Endothelial cell of umbilical vein (primary cell): ENCODE data around the gene VGLL3. TPM values are rescaled to one million over a fixed set of nuclear protein-coding genes. Genes with fewer than 3 reads are reported as not detected.

Source experiments
- BruUV-seq: library from RNA; stranded (reverse); fragments of 400-500 nt; replicated peaks from 2 replicates; lab custom pipeline; 2021; lab: Mats Ljungman, UMichigan
- CTCF ChIA-PET: fragments of 300-600, 350-600 bp; sonication (Branson Sonifier 250); formaldehyde crosslinking; loops from one replicate; lab custom pipeline; 2021; ENCODE audit warnings: antibody characterized with exemption, inconsistent platforms; lab: Charles Lee
- POLR2A ChIA-PET: fragments of 300-600, 350-600 bp; sonication (Branson Sonifier 250); formaldehyde crosslinking; loops from one replicate; lab custom pipeline; 2021; ENCODE audit warnings: antibody characterized with exemption, inconsistent platforms; lab: Charles Lee
- DNase-seq: peaks from one replicate; pipeline ENCODE4 v3.0.0-alpha.2; 2011; ENCODE audit warnings: low read depth, low spot score
- FAIRE-seq: peaks from 2 replicates; lab custom pipeline; 2011; peaks lifted over from hg19 to GRCh38; lab: Jason Lieb, UNC
- H2AFZ ChIP-seq: 2 replicates; pipeline ENCODE4 v1.6.0; 2012; ENCODE audit warnings: low read depth, low read length, control low read depth, inconsistent platforms
- H3K27ac ChIP-seq: 2 replicates; pipeline ENCODE4 v1.5.1; 2011; ENCODE audit warnings: low read depth, mild to moderate bottlenecking, control low read depth, low read length, moderate library complexity; ENCODE audit not compliant: insufficient read depth
- H3K27me3 ChIP-seq, 2 experiments: 2 replicates each; pipeline versions ENCODE4 v1.6.0 to v1.6.1; 2011; ENCODE audit warnings: low read length in 2 of 2, mixed read lengths in 1 of 2; ENCODE audit not compliant: control insufficient read depth in 2 of 2, insufficient read depth in 2 of 2
- H3K36me3 ChIP-seq, 2 experiments: 2 replicates in 1 of 2; 3 replicates in 1 of 2; pipeline ENCODE4 v1.5.1; 2011; ENCODE audit warnings: low read length in 2 of 2, mild to moderate bottlenecking in 1 of 2, moderate library complexity in 1 of 2; ENCODE audit not compliant: control insufficient read depth in 2 of 2, insufficient read depth in 2 of 2; ENCODE audit errors: extremely low read depth in 1 of 2
- H3K4me1 ChIP-seq: 3 replicates; pipeline ENCODE4 v1.5.1; 2011; ENCODE audit warnings: mild to moderate bottlenecking, low read length; ENCODE audit not compliant: control insufficient read depth, insufficient read depth; ENCODE audit errors: extremely low read depth
- H3K4me2 ChIP-seq: 2 replicates; pipeline ENCODE4 v1.6.1; 2011; ENCODE audit warnings: low read length, control low read depth, mixed read lengths; ENCODE audit not compliant: insufficient read depth
- H3K4me3 ChIP-seq, 3 experiments: fragments of 200-600 bp in 1 of 3; sonication (generic), shearing (Covaris generic) in 1 of 3; replicated peaks in 1 of 3; 2 replicates each; pipeline ENCODE4 v1.5.1; 2011 to 2016; ENCODE audit warnings: control low read depth in 3 of 3, low read length in 3 of 3, mild to moderate bottlenecking in 2 of 3, inconsistent platforms in 1 of 3, low read depth in 1 of 3, moderate library complexity in 1 of 3; ENCODE audit not compliant: insufficient read depth in 1 of 3
- H3K79me2 ChIP-seq: 2 replicates; pipeline ENCODE4 v1.6.0; 2012; ENCODE audit warnings: low read length, inconsistent platforms; ENCODE audit not compliant: control insufficient read depth, insufficient read depth
- H3K9ac ChIP-seq: replicated peaks from 2 replicates; pipeline ENCODE3; 2011; ENCODE audit warnings: low read length, control low read depth; ENCODE audit not compliant: insufficient read depth; ENCODE audit errors: extremely low read depth
- H3K9me1 ChIP-seq: replicated peaks from 3 replicates; pipeline ENCODE4 v1.6.0; 2011; ENCODE audit warnings: mild to moderate bottlenecking, low read length; ENCODE audit not compliant: control insufficient read depth, insufficient read depth; ENCODE audit errors: extremely low read depth
- H3K9me3 ChIP-seq: replicated peaks from 2 replicates; pipeline ENCODE4 v1.5.1; 2012; ENCODE audit warnings: low read length, inconsistent platforms; ENCODE audit not compliant: control insufficient read depth, insufficient read depth
- H4K20me1 ChIP-seq: replicated peaks from 2 replicates; pipeline ENCODE3; 2011; ENCODE audit warnings: mild to moderate bottlenecking, low read length; ENCODE audit not compliant: control insufficient read depth, insufficient read depth; ENCODE audit errors: extremely low read depth
- CTCF ChIP-seq, 2 donors: IDR thresholded peaks; 1 replicate in 1 of 2; 2 replicates in 1 of 2; pipeline ENCODE4 v1.5.1; 2011; ENCODE audit warnings: low read length in 2 of 2, mild to moderate bottlenecking in 2 of 2, moderate library complexity in 2 of 2, control low read depth in 1 of 2, inconsistent platforms in 1 of 2, low read depth in 1 of 2; ENCODE audit not compliant: insufficient read depth in 1 of 2; ENCODE audit errors: extremely low read depth in 1 of 2
- EZH2 ChIP-seq: IDR thresholded peaks from 2 replicates; pipeline ENCODE4 v1.6.1; 2012; ENCODE audit warnings: borderline replicate concordance, low read depth, mild to moderate bottlenecking, moderate library complexity, low read length, inconsistent platforms; ENCODE audit not compliant: severe bottlenecking
- FOS ChIP-seq: IDR thresholded peaks from 2 replicates; pipeline ENCODE4 v1.6.1; 2011; ENCODE audit warnings: mild to moderate bottlenecking, low read length, moderate library complexity, borderline replicate concordance; ENCODE audit not compliant: insufficient read depth
- JUN ChIP-seq: IDR thresholded peaks from 2 replicates; pipeline ENCODE4 v1.6.1; 2011; ENCODE audit warnings: borderline replicate concordance, low read depth; ENCODE audit not compliant: insufficient read length, insufficient read depth
- MYC ChIP-seq: IDR thresholded peaks from one replicate; pipeline ENCODE4 v1.6.1; 2011; ENCODE audit warnings: mild to moderate bottlenecking, low read depth, low read length
- POLR2AphosphoS5 ChIP-seq: IDR thresholded peaks from 2 replicates; pipeline ENCODE4 v1.6.1; 2012; ENCODE audit warnings: low read depth, mild to moderate bottlenecking, control low read depth, low read length, moderate library complexity; ENCODE audit not compliant: insufficient read depth
- dilution Hi-C: fragments of 300-500 bp; cut with MboI; formaldehyde crosslinking; loops from one replicate; pipeline ENCODE4 v1.15.0; 2019; ENCODE audit warnings: low sequenced_read_pairs; ENCODE audit not compliant: extremely low pct_ligation_motif_present
- intact Hi-C: fragments of 100-400 bp; cut with micrococcal nuclease; formaldehyde crosslinking; loops from one replicate; pipeline ENCODE4 v1.10.0; 2022
- polyA plus RNA-seq, 4 experiments: library from polyadenylated mRNA; depleted of rRNA in 3 of 4; stranded (reverse) in 3 of 4; unstranded in 1 of 4; fragments of >200 nt; gene quantifications; 2 replicates each; pipeline versions ENCODE4 v1.2.1 to v1.2.3, GENCODE V29; 2011 to 2012; ENCODE audit warnings: missing spikeins in 1 of 4
- total RNA-seq: library from RNA; stranded (reverse); gene quantifications from 2 replicates; pipeline ENCODE4 v1.2.3, GENCODE V29; 2021
- TF ChIP-seq, protein P1 (sequence below): IDR thresholded peaks from 2 replicates; pipeline ENCODE4 v1.6.1; 2011; ENCODE audit not compliant: insufficient read depth, insufficient read length

Gene VGLL3
- total and polyA plus RNA-seq, 2 donors (not counting 3 experiments of a cell fraction or from before 2014, with no cell fraction given), result 4.2 to 12.0 TPM

- no peaks in the 10 kb centered on the region for H3K9me3 ChIP-seq
- ChIA-PET CTCF (interaction anchor here (1.2 kb wide), 1 partner anchor 8 kb away, joined by 3 read pairs; no protein-coding TSS in a partner anchor), POLR2A (no interaction called here)
- no peaks in the 10 kb centered on the region for H3K79me2 ChIP-seq
- dilution Hi-C loops, result no loop called here
- no peaks in the 10 kb centered on the region for H3K27me3 ChIP-seq
- peaks cover 9% of the 10 kb centered on the region for H3K4me1 ChIP-seq
- H3K27ac ChIP-seq, result no peak overlapping the region
- H3K9me1 ChIP-seq, result no peaks in the 10 kb centered on the region
- H3K4me3 ChIP-seq, result no peak overlapping the region
- DNase-seq (no peak), FAIRE-seq (no peak)
- no peaks in the 10 kb centered on the region for H3K36me3 ChIP-seq
- intact Hi-C loops, result no loop called here
- H3K4me2 ChIP-seq, result no peak overlapping the region
- H4K20me1 ChIP-seq, result no peaks in the 10 kb centered on the region
- no TSS peak for BruUV-seq
- TF ChIP-seq EZH2 (no peak), POLR2AphosphoS5 (no peak), CTCF (IDR thresholded peaks at IDR 0.05; ENCODE audit: extremely low read depth in 1 of 2, insufficient read depth in 1 of 2, low read depth in 1 of 2, low read length in 2 of 2) (no peak), FOS (no peak), MYC (no peak), JUN (no peak)
- TF ChIP-seq, protein P1, sequence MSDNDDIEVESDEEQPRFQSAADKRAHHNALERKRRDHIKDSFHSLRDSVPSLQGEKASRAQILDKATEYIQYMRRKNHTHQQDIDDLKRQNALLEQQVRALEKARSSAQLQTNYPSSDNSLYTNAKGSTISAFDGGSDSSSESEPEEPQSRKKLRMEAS, result no peak
- H2AFZ ChIP-seq, result no peak overlapping the region
- no peak overlapping the region for H3K9ac ChIP-seq
Observed at GRCh38 chr3:86965166-86965565, 25.8 kb downstream of the VGLL3 start.
